ENCODE measurements around the gene GRB14.

- no peak for TF ChIP-seq CTCF (IDR thresholded peaks at IDR 0.05)
- peak in 1 of 2 donors; percentile 11 for TF ChIP-seq POLR2A (IDR thresholded peaks at IDR 0.05)
These were observed 1.2 kb upstream of the GRB14 start for GRCh38 chr2:164622338-164623106.

Data from thyroid gland (tissue), 4 donors.